Activated naive CD4-positive, alpha-beta T cell treated with anti-CD3 and anti-CD28 coated beads for 36 hours (primary cell): ENCODE measurements around the gene PBRM1. TPM values are rescaled to one million over a fixed set of nuclear protein-coding genes. Genes with fewer than 3 reads are reported as not detected.
"Not testable (repeated sequence)": the region's sequence is repeated elsewhere in the genome, so short reads cannot be mapped to it uniquely, and the experiment has no call there.

ENCODE experiments used
- CTCF ChIA-PET: fragments of 350-600 bp; sonication (Branson Sonifier 250); formaldehyde crosslinking; loops from one replicate; lab custom pipeline; 2021; ENCODE audit warnings: antibody characterized with exemption; lab: Charles Lee
- DNase-seq: peaks from one replicate; pipeline ENCODE4 v3.0.0-alpha.2; 2020
- H3K27ac Mint-ChIP-seq: one replicate; pipeline ENCODE4 v1.8.0; 2021; ENCODE audit warnings: mild to moderate bottlenecking, mixed read lengths
- H3K27me3 Mint-ChIP-seq: one replicate; pipeline ENCODE4 v1.8.0; 2021; ENCODE audit warnings: low read depth, mixed read lengths
- H3K36me3 Mint-ChIP-seq: one replicate; pipeline ENCODE4 v1.8.0; 2021; ENCODE audit warnings: low read depth, mixed read lengths
- H3K4me1 Mint-ChIP-seq: one replicate; pipeline ENCODE4 v1.8.0; 2021; ENCODE audit warnings: low read depth, mixed read lengths
- H3K4me3 Mint-ChIP-seq: one replicate; pipeline ENCODE4 v1.8.0; 2021; ENCODE audit warnings: mild to moderate bottlenecking, moderate library complexity, mixed read lengths
- H3K9me3 Mint-ChIP-seq: one replicate; pipeline ENCODE4 v1.8.0; 2021; ENCODE audit warnings: mixed read lengths
- intact Hi-C: fragments of 100-400 bp; cut with micrococcal nuclease; formaldehyde crosslinking; loops from one replicate; pipeline ENCODE4 v1.15.1; 2023
- total RNA-seq, 2 experiments: library from RNA; stranded (reverse); gene quantifications; one replicate each; pipeline ENCODE4 v1.2.3, GENCODE V29; 2021

The PBRM1 gene
- 10 to 100 TPM; 49.9 to 57.7 TPM for total RNA-seq

- Mint-ChIP-seq H3K27ac (peak within 1 kb of the TSS; percentile 91), H3K27me3 (no peaks in the 10 kb centered on the region), H3K4me1 (peaks cover 72% of the 10 kb centered on the region), H3K9me3 (no peaks in the 10 kb centered on the region), H3K36me3 (peaks cover 54% of the 10 kb centered on the region), H3K4me3 (peak within 1 kb of the TSS; percentile 90)
- intact Hi-C loops: loop anchor here (1.0 to 10.0 kb wide), 12 partner anchors 10 to 691 kb away; partner anchors contain the start of genes DUSP7, GLT8D1, NISCH and POC1A
- peak; percentile 95 for DNase-seq
- CTCF ChIA-PET: interaction anchor here (1.1 kb wide), 1 partner anchor 18 kb away, joined by 3 read pairs; no protein-coding TSS in a partner anchor
Observed at GRCh38 chr3:52685709-52686691, at the start of gene PBRM1, which contains the start of gene GNL3. PBRM1 (minus strand) TSS chr3:52685913. GNL3 (plus strand) TSS chr3:52686032; CDS start chr3:52686093, 61 bp downstream.

- DNase-seq: no peak
- no peaks in the 10 kb centered on the region for H3K27me3 Mint-ChIP-seq
- peaks cover 21% of the 10 kb centered on the region for H3K9me3 Mint-ChIP-seq
- no peak overlapping the region for H3K4me3 Mint-ChIP-seq
- intact Hi-C loops: no loop called here
- H3K4me1 Mint-ChIP-seq: peaks cover 12% of the 10 kb centered on the region
- peaks cover 61% of the 10 kb centered on the region for H3K36me3 Mint-ChIP-seq
- CTCF ChIA-PET: interaction anchor here (0.5 kb wide), 1 partner anchor 22 kb away, joined by 3 read pairs; no protein-coding TSS in a partner anchor
- H3K27ac Mint-ChIP-seq: no peak overlapping the region
Observed at GRCh38 chr3:52733256-52733891, 47.7 kb upstream of the PBRM1 start.

DNA sequence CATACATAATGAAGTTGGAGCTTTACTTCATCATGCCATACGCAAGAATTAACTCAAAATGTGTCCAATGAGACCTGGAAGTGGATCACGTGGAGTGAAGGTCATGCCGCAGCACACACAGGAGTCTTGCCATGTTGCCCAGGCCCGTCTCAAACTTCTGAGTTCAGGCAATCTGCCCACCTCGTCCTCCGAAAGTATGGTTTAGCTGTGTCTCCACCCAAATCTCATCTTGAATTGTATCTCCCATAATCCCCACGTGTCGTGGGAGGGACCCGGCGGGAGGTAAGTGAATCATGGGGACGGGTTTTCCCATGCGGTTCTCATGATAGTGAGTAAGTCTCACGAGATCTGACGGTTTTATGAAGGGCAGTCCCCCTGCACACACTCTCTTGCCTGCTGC, 45.9 kb upstream of the PBRM1 start:
- intact Hi-C loops: no loop called here
- H3K4me3 Mint-ChIP-seq: no peak overlapping the region
- H3K9me3 Mint-ChIP-seq: peaks cover 22% of the 10 kb centered on the region
- H3K27me3 Mint-ChIP-seq: no peaks in the 10 kb centered on the region
- DNase-seq: no peak
- no peak overlapping the region for H3K27ac Mint-ChIP-seq
- peaks cover 12% of the 10 kb centered on the region for H3K4me1 Mint-ChIP-seq
- CTCF ChIA-PET: interaction anchor here (0.6 kb wide), 2 partner anchors 273 to 545 kb away, joined by 3 read pairs; no protein-coding TSS in a partner anchor
- H3K36me3 Mint-ChIP-seq: peaks cover 61% of the 10 kb centered on the region

GRCh38 chr3:52730681-52731080, 45.0 kb upstream of the PBRM1 start:
- Mint-ChIP-seq H3K27ac (no peak overlapping the region), H3K4me1 (peaks cover 12% of the 10 kb centered on the region), H3K27me3 (no peaks in the 10 kb centered on the region), H3K36me3 (peaks cover 60% of the 10 kb centered on the region), H3K4me3 (no peak overlapping the region), H3K9me3 (peaks cover 22% of the 10 kb centered on the region)
- CTCF ChIA-PET: interaction anchor here (0.6 kb wide), 1 partner anchor 1021 kb away, joined by 3 read pairs; no protein-coding TSS in a partner anchor
- peak; percentile 14 for DNase-seq
- intact Hi-C loops: no loop called here

- Mint-ChIP-seq H3K4me1 (peaks cover 12% of the 10 kb centered on the region), H3K9me3 (peaks cover 21% of the 10 kb centered on the region), H3K36me3 (peaks cover 46% of the 10 kb centered on the region)
- CTCF ChIA-PET: interaction anchor here (0.7 kb wide), 1 partner anchor 9 kb away, joined by 4 read pairs; no protein-coding TSS in a partner anchor
- H3K27ac Mint-ChIP-seq, H3K27me3 Mint-ChIP-seq, DNase-seq, H3K4me3 Mint-ChIP-seq, intact Hi-C loops: not testable (repeated sequence)
Observed at GRCh38 chr3:52728753-52729152, 43.0 kb upstream of the PBRM1 start.

DNA sequence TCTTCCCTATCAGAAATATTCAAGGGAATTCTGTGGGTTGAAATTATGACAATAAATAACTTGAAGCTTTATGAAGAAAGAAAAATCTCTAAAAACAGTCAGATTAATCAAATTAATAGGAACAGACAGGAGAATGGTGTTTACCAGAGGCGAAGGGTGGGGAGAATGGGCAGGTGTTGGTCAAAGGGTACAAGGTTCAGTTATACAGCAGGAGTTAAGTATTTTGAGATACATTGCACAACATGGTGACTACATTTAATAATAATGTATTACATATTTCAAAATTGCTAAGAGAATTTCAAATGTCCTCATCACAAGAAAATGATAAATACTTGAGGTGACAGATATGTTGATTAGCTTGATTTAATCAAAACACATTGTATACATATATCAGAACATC, 38.8 kb upstream of the PBRM1 start:
- no peak overlapping the region for H3K4me3 Mint-ChIP-seq
- H3K4me1 Mint-ChIP-seq: peaks cover 28% of the 10 kb centered on the region
- CTCF ChIA-PET: interaction anchor here (1.1 kb wide), 1 partner anchor 179 kb away, joined by 4 read pairs; no protein-coding TSS in a partner anchor
- no peak overlapping the region for H3K27ac Mint-ChIP-seq
- H3K9me3 Mint-ChIP-seq: peaks cover 9% of the 10 kb centered on the region
- no peaks in the 10 kb centered on the region for H3K27me3 Mint-ChIP-seq
- peaks cover 19% of the 10 kb centered on the region for H3K36me3 Mint-ChIP-seq
- intact Hi-C loops: no loop called here
- no peak for DNase-seq

DNA sequence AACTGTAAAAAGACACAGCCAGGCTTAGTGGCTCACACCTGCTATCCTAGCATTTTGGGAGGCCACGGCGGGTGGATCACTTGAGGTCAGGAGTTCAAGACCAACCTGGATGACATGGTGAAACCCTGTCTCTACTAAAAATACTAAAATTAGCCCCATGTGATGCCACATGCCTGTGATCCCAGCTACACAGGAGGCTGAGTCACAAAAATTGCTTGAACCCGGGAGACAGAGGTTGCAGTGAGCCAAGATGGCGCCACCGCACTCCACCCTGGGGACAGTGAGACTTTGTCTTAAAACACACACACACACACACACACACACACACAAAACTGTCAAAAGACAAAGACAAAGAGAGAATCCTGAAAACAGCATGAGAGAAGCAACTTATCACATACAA, 38.2 kb upstream of the PBRM1 start:
- Mint-ChIP-seq H3K27ac (no peak overlapping the region), H3K27me3 (no peaks in the 10 kb centered on the region), H3K4me1 (peaks cover 28% of the 10 kb centered on the region), H3K36me3 (peaks cover 19% of the 10 kb centered on the region), H3K4me3 (no peak overlapping the region), H3K9me3 (peaks cover 7% of the 10 kb centered on the region)
- intact Hi-C loops: no loop called here
- CTCF ChIA-PET: interaction anchor here (1.1 kb wide), 1 partner anchor 179 kb away, joined by 4 read pairs; no protein-coding TSS in a partner anchor
- no peak for DNase-seq

DNA sequence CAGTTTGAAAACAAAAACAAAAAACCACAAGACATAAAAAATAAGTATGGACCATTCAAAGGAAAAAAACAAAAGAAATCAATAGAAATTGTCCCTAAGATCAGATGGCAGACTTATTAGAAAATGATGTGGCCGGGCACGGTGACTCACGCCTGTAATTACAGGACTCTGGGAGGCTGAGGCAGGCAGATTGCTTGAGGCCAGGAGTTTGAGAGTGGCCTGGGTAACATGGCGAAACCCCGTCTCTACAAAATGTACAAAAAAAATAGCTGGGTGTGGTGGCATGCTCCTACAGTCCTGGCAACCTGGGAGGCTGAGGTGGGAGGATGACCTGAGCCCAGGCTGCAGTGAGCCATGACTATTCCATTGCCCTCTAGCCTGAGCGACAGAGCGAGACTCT, 36.8 kb upstream of the PBRM1 start:
- Mint-ChIP-seq H3K27me3 (no peaks in the 10 kb centered on the region), H3K36me3 (peaks cover 16% of the 10 kb centered on the region), H3K27ac (peak overlapping the region; percentile 36), H3K9me3 (peaks cover 2% of the 10 kb centered on the region), H3K4me3 (no peak overlapping the region), H3K4me1 (peaks cover 28% of the 10 kb centered on the region)
- CTCF ChIA-PET: no interaction called here
- intact Hi-C loops: no loop called here
- DNase-seq: no peak

DNA sequence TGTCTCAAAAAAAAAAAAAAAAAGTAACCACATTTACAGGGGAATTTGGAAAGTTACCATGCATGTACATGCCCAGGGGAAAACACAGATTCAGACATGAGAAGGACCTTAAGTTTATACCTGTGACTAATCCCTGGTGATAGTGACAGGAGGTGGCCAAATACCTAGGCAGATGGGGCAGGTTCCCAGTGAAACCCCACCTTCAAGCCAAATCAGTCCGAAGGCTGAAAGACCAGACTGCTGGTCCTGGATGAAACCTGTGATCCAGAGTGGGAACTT, 36.0 kb upstream of the PBRM1 start:
- Mint-ChIP-seq H3K27me3 (no peaks in the 10 kb centered on the region), H3K36me3 (peaks cover 16% of the 10 kb centered on the region), H3K4me1 (peaks cover 28% of the 10 kb centered on the region), H3K27ac (peak overlapping the region; percentile 81), H3K4me3 (no peak overlapping the region), H3K9me3 (peaks cover 2% of the 10 kb centered on the region)
- no peak for DNase-seq
- intact Hi-C loops: no loop called here
- CTCF ChIA-PET: interaction anchor here (1.2 kb wide), 1 partner anchor 77 kb away, joined by 3 read pairs; no protein-coding TSS in a partner anchor

DNA sequence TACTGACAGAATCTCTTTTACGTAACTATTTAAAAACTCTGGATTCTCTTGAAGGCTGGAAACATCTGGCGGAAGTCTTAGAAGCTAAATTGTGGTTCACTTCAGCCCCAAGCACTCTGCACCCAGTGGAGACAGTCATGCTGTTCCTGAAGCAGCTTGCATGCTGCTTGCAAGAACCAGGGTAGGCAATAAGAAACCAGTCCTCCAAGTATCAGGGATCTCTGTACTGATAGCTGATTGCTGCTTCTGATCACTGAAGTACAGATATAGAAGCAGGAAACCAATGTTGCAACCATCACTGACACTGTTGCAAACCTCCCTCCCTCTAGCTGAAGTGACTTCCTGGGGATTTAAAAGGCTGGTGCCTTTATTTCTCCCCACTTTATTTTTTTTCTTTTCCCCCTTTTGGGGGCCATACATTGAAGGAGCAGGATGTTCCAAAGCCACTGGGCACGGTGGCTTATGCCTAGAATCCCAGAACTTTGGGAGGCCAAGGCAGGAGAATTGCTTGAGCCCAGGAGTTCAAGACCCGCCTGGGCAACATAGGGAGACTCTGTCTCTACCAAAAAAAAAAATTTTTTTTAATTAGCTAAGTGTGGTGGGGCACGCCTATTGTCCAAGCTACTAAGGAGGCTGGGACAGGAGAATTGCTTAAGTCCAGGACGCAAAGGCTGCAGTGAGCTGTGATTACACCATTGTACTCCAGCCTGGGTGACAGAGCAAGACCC, 35.5 kb upstream of the PBRM1 start:
- H3K27ac Mint-ChIP-seq: peak overlapping the region; percentile 81
- DNase-seq: peak; percentile 42
- H3K4me3 Mint-ChIP-seq: no peak overlapping the region
- CTCF ChIA-PET: interaction anchor here (1.2 to 1.4 kb wide), 2 partner anchors 78 to 93 kb away, joined by 3 to 4 read pairs; no protein-coding TSS in a partner anchor
- peaks cover 16% of the 10 kb centered on the region for H3K36me3 Mint-ChIP-seq
- intact Hi-C loops: no loop called here
- peaks cover 28% of the 10 kb centered on the region for H3K4me1 Mint-ChIP-seq
- peaks cover 2% of the 10 kb centered on the region for H3K9me3 Mint-ChIP-seq
- H3K27me3 Mint-ChIP-seq: no peaks in the 10 kb centered on the region

- H3K4me1 Mint-ChIP-seq: peaks cover 28% of the 10 kb centered on the region
- H3K9me3 Mint-ChIP-seq: peaks cover 2% of the 10 kb centered on the region
- CTCF ChIA-PET: interaction anchor here (0.6 kb wide), 1 partner anchor 83 kb away, joined by 5 read pairs; no protein-coding TSS in a partner anchor
- H3K27me3 Mint-ChIP-seq: no peaks in the 10 kb centered on the region
- no peak overlapping the region for H3K27ac Mint-ChIP-seq
- H3K36me3 Mint-ChIP-seq: peaks cover 16% of the 10 kb centered on the region
- DNase-seq: no peak
- intact Hi-C loops: no loop called here
- H3K4me3 Mint-ChIP-seq: no peak overlapping the region
Observed at GRCh38 chr3:52719618-52720017, 33.9 kb upstream of the PBRM1 start.
